NCI-H2107 treated with DMSO at 0.1 percent for 48 hours (cell line): ENCODE measurements around the gene NFYC.

Source experiments
- DNase-seq: peaks from one replicate; lab custom pipeline; 2025; ENCODE audit not compliant: unreplicated experiment; lab: John Stamatoyannopoulos, UW

Gene NFYC

DNA sequence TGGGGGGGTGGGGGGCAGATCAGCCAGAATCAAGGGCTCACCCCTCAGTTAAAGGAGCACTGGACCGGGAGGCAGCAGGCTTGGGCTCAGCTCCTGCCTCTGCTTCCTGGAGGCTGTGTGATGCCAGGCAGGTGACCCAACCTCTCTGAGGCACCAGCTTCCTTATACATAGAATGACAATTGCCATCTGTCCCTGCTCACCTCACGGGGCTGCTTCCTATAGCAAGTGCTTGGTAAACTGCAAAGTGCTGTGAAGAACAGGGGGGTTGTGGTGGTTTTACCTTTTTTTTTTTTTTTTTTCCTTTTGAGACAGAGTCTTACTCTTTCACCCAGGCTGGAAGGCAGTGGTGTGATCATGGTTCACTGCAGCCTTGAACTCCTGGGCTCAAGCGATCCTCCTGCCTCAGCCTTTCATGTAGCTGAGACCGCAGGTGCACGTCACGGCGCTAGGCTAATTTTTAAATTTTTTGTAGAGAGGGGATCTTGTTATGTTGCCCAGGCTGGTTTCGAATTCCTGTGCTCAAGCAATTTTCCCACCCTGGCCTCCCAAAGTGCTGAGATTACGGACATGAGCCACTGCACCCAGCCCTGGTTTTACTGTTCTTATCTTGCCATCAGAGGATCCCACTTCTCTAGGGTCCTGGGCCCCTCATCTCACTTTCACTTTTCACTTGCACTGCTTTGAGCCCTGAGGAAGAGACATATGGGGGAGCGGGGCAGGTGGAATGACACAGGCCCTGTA is 103.6 kb downstream of the NFYC start:
- no peak for DNase-seq

DNA sequence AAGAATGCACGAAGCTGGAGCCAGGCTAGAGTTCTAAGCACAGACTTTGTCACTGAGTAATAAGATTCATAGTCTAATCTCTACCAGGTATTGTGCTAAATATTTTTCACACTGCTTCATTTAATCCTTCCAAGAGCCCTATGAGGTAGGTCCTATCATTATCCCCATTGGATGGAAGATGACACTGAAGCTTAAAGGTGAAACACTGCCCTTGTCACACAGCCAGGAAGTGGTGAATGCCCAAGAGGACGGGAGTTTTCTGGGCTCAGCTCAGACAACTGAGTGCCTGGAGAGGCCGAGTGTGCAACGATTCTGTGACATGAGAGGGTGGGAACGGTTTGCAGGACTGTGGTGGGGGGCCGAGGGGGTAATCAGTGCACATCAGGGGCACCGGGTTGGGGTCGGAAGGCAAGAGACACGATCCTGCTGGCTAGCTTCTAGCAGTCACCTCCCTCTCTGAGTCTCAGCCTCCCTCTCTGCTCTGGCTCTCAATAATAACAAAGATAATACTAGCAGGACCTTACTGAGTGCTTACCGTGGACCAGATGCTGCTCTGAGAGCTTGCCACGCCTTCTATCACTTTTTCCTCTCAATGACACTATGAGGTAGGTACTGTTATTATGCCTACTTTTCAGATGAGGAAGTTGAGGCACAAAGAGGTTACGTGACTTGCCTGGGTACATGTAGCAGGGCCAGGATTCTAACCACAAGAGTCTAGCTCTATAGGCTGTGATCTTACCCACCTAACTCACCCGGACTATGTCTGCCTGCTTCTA is 104.5 kb downstream of the NFYC start:
- no peak for DNase-seq

DNA sequence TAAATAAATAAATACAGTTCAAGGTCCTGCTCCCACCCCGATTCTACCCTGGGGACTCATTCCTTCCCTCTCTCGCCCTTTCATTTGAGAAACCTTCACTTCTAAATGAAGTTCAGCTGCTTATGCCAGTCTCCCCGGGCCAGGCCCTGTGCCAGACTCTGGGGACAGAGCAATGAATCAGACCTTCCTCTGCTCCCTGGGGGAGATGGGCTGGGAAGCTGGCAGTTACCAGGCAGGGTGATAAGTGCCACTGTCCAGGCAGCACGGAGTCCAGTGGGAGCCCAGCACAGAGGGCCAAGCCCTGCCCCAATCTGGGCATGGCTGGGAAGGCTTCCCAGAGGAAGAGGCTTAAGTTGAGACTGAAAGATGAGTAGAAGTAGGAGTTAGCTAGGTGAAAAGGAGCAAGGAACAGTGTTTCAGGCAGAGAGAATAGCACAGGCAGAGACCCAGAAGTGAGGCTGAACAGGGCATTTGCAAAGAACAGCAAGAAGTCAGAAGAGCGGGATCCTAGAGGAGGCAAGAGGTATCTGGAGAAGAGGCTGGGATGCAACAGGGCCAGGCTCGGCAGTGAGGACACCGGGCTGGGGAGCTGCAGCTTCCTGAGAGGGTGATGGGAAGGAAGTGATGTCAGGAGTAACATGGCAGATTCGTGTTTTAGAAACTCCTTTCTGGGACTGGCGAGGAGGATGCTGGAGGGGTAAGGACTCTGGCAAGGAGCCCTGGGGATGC is 105.6 kb downstream of the NFYC start:
- DNase-seq = no peak

DNA sequence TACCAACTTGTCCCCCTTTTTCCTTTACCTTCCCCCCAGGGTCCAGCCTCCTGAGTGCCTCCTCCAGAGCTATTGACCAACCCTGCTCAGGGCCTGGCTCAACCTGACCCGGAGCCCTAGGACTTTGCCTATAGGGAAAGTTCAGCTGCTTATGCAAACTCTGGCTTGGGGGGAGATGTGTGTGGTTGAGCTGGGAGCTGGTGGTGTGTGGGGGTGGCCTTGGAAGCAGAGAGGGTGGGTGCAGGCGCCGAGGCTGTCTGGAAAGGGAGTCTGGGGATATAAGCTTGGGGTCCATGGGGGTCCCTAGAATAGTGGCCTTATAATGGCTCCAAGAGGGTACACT is 106.1 kb downstream of the NFYC start:
- DNase-seq = no peak

DNA sequence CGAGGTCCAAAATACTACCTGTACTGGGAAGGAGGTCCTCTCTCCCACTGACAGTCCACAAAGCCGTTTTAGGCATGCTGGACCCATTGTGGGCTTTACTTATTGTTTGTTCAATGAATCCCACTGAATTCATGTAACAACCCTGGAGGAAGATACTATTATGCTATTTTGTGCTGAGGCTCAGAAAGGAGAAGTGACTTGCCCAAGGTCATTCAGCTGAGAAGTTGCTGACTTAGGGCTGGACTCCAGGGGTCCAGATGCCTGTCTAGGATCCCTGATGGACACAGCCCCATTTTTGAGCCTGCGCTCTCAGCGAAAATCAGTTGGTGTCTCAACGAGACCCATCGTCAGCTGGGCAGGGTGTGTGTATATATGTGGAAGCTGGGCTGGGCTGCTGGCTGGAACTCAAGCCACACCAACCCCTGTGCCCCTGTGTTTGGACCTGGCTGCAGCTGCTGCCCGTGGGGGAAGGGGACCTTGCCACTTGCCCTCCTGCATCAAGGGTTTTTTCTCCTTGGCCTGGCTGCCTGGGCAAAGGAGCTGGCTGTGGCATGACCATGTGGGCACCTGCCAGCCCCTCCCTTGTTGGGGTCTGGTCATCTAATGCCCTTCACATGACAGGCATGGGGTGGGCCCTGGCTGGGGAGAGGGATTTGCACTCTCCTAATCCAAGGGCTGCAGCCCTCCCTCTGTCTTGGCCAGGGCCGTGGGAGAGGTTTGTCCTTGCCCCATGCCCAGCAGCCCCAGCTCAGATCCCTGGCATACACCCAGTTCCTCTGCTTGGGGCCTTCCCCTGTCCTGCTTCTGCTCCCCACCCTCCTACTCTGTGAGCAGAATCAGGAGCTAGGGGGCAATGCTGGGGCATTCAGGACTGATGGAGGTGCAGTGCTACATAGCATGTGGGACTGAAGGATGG is 107.1 kb downstream of the NFYC start:
- no peak for DNase-seq

DNA sequence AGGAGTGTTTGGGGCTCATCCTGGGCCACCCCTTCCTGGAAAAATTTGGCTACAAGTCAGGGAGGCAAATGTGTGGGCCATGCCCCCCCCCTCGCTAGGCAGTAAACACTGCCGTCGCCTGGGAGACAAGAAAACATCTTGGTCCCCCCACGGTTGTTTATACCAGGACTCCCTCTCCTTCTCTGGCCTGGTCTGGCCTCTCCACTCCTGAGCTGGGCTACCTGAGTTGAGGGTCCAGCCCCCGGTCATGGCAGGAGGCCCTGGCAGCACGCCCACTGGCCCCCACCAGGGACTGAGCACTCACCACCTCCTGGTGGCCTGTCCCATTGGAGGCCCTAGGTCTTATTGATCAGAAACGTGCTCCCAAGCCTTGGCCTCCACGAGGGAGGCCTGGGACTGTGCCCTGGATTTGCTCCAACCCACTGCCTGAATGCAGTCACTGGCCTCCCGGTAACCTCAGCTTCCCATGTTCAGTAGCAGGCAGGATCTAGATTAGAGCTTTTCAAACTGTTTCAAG is 107.9 kb downstream of the NFYC start:
- no peak for DNase-seq

DNA sequence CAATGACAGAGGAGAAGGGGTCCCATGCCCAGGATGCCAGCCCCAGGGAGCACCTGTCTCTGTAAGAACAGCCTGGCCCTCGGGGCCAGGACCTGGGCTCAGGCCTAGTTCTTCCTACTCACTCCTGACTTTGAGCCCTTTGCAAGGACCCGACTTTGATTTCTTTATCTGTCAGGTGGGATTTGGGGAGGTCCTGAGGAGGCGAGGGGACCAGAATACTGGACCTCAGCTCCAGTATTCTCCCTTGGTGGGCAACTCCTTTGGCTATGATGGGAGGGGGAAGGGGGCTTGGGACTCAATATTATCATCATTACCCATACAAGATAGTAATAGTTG is 110.2 kb downstream of the NFYC start:
- no peak for DNase-seq

DNA sequence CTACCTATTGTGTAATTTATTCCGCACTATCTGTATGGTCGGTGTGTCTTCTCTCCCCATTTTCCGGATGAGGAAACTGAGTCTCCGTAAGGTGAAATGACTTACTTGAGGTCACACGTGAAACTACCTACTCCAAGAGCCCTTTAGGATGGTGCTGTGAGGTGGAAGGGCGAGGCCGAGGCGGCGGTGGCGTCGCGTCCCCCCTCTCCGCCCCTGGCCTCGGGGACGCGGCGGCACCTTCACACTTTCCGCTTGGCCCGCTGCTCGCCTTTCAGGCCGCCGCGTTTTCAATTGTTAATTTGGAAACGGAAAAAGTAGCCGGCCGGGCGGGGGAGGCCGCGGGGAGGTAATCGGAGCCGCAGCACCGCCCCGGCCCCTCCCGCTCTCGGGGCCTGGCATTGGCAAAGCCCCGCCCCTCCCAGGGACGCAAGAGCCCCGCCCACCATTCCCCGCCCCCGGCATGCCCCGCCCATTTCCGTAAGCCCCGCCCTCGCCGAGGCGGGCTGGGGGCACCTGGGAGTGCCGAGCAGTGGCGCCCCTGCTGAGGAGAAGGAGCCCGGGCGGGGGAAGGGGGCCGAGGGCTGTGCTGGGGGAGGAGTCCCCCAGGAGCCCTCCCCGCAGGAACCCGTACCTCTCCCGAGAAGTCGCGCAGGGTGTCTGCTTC is 110.7 kb downstream of the NFYC start:
- peak; percentile 34 for DNase-seq

DNA sequence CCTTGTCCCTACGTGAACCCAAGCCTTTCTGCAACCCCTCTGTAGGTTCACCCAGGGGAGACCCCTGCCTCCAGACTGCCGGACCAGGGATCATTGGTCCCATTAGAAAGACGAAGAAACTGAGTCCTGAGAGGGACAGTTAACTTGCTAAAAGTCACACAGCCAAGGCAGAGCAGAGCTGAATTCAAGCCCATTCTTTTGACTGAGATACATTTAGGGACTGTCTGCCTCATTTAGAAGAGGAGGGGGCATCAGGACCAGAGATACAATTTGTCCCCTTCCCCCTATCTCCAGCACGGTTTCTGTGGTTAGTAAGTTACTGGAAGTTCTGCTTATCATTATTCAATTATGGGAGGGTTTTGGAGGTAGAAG is 111.2 kb downstream of the NFYC start:
- DNase-seq = no peak

DNA sequence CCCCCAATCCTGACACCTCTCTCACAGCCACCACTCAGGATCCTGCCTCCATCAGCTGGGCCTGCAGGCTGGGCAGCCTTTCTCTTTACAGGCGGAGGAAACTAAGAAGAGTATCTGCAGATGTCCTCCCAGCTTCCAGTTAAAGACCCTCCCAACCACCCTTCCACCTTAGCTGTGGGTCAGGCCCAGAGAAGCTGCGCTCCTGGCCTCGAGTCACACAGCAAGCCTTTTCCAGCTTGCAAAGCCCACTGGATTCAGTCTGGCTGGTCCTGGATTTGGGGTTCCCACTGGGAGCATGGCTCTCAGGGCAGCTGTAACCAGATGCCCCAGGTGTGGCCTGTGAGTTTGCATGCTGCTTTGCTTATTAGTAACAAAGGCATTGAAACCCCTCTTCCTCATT is 111.9 kb downstream of the NFYC start:
- no peak for DNase-seq

DNA sequence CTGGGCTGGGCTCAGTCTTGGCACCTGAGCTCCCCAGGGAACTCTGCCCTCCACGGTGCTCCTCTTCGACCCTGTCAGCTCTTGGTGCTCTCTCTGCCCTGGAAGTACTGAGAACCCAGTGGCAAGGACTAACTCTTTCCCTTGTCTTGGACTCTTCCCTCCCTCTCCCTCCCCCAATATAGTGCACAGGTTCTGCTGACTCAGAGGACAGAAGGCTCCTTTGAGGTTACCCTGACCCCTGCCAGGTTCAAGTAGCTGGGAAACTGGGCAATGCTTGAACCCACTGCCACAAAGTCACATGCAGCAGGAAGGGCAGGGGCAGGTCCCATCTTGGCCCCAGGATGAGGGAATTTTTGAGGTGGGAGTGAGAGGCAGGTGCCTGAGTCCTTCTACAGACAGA is 112.4 kb downstream of the NFYC start:
- no peak for DNase-seq

DNA sequence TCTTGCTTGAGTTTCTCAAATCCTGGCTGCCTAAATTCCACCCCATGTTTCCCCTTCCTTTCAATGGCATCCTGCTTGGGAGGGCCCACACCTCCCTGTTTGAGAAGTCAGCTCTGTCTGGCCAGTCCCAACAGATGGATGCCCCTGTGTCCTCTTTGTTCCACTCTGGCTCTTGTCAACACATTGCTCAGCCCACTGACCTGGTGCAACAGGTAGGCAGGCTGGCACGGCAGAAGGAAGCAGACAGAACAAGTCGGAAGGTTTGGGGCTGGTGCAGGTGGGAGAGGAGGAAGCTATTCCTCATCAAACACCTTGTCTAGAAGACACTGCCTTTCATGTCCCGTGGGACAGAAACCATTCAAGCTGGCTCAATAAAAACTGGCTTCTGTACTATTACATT is 114.7 kb downstream of the NFYC start:
- no peak for DNase-seq

DNA sequence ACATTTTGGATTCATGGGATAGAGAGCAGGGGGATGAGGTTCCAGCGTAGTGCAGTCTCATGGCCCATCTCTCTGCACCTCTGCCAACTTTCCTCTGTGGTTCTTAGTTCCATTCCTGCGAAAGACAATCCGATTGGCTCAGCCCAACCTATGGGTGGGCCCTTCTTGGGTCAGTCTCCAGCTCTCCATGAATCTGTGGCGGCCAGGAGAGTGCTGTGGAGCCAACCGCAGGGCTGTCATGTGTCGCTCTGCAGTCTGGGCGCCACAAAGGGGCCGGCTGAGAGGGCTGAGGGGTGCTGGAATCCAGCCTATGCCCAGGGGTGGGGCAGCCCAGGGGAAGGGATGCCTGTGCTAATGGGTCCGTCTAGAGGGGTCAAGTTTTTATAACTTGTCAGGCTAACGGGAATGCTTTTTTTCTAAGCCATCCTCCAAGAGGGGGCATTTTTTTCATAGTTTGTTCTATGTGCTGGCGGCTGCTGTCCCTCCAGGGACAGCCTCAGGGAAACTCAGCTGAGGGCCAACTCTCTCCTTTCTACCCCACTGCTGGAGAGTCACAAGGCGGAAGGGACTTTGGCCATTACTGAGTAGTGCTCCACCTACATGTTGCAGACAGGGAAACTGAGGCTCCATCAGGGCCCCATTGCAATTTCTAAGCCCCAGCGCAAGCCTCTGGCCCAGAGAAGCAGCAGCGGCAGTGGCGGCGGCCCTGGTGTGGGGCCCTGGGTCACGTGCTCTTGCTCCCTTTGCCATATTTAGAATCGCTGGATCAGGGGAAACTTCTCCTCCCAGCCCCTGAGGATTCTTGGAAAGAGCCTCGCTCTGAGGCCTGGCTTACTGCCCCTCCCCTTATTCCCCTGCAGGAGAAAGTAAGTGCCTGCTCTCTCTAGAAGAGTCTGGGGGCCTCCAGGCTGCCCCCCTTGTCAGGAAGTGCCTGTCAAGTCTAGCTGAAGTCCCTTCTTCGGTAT is 115.5 kb downstream of the NFYC start:
- no peak for DNase-seq

DNA sequence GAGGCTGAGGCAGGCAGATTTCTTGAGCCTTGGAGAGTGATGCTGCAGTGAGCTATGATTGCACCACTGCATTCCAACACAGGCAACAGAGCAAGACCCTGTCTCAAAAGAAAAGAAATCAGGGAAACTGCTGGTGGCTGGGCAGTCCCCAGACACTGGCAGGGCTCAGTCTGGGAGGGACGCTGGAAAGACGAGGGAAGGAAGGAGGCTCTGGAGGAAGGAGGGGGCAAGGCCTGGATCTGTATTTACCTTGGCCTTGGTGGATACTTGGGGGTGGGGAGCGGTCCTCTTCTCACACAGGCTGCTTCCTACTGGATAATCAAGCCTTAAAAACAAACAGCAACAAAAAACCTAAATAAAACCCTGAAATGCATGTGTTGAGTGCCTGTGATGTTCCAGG is 116.5 kb downstream of the NFYC start:
- no peak for DNase-seq

DNA sequence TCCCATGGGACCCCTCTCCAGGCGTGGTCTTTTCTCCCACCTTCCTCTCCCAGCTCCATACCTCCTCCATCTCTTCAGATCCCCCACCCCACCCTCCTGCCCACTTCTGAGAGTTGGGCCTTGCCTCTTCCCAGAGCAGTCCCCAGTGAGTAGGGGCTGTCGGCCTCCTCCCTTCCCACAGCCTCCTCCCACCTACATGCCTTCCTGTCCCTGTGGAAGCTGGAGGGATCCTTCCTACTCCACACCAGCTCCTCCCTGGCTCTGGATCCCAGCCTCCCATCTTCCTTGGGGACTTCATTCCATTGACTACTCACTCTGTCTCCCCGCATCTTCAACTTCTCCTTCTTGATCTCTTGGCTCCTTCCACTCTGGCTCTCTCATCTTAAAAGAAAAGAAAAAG is 116.9 kb downstream of the NFYC start:
- no peak for DNase-seq

DNA sequence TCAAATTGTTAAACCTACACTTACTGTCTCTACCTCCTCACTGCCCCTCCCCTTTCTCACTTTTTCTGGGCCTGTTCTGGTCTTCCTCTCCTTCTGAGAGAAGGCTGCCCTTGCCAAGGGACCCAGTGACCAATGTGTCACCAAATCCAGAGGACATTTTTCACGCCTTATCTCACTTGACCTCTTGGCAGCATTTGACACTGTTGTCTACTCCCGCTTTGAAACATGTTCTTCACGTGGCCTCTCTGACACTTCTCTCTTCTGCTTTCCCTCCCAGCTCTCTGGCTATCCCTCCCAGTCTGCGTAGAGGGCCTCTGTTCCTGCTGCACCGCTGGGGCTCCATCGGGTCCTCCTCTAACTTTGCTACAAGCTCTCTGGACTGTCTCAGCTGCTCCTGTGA is 117.4 kb downstream of the NFYC start:
- no peak for DNase-seq

DNA sequence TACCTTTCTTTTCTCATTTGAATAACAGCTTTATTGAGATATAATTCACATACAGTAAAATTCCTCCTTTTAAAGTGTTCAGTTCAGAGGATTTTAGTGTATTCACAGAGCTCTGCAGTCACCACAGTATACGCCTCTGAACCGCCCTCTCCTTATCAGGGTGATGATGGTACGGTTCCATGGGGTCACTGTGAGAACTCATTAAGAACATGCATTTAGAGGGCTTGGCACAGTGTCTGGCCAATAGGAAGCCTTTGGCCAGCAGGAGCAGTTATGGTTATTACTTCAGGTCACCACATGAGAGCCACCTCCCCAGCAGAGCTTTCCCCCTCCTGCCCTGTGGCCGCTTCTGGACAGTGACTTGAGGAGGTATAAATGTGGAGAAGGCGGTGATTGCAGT is 119.4 kb downstream of the NFYC start:
- no peak for DNase-seq

DNA sequence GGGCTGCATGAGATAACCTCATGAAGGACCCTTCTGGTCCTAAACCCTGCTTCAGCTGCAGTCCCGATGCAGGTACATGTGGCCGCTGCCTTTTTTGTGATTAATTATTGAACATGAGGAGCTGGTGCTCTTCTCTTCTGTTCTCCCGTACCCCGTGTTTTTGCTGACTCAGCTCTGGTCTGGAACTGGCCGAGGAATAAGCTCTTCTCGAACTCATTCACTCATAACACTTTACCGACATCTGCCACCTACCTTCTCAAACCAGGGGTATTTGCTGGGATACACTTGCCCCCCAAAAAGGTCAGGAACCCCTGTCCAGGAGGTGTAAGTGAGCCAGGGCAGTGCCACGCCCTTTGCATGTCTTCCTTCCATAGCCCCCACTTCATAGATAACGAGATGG is 123.9 kb downstream of the NFYC start:
- no peak for DNase-seq

DNA sequence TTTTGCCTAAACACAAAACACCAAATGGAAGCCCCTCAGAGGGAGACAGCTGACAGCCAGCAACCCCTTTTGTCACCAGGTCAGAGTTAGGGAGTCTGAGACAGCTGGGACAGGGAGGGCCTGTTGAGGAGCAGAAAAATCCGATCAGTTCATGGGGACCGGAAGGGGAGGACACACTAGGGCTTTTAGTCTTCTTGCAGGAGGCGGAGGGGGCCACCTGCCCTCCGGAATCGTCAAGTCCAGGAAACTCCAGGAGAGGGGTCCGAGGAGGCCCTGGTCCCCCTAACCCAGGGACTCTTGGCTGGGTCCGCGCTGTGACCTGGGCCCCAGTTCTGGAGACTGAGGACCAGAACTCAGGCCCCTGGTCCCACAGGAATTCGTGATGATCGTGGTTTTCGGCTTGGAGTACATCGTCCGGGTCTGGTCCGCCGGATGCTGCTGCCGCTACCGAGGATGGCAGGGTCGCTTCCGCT is 126.3 kb downstream of the NFYC start:
- DNase-seq = no peak
